HG03196 (cell line): ENCODE data around the gene ZNF132.
A peak's percentile ranks its signal among the peaks of the same experiment; 100 is the strongest.
"Not testable (repeated sequence)": the region's sequence is repeated elsewhere in the genome, so short reads cannot be mapped to it uniquely, and the experiment has no call there.

Experiments used
- ATAC-seq: cut with Tn5 transposase; IDR thresholded peaks from one replicate; pipeline ENCODE4 v1.9.1; 2021; ENCODE audit not compliant: unreplicated experiment

ZNF132 gene

DNA sequence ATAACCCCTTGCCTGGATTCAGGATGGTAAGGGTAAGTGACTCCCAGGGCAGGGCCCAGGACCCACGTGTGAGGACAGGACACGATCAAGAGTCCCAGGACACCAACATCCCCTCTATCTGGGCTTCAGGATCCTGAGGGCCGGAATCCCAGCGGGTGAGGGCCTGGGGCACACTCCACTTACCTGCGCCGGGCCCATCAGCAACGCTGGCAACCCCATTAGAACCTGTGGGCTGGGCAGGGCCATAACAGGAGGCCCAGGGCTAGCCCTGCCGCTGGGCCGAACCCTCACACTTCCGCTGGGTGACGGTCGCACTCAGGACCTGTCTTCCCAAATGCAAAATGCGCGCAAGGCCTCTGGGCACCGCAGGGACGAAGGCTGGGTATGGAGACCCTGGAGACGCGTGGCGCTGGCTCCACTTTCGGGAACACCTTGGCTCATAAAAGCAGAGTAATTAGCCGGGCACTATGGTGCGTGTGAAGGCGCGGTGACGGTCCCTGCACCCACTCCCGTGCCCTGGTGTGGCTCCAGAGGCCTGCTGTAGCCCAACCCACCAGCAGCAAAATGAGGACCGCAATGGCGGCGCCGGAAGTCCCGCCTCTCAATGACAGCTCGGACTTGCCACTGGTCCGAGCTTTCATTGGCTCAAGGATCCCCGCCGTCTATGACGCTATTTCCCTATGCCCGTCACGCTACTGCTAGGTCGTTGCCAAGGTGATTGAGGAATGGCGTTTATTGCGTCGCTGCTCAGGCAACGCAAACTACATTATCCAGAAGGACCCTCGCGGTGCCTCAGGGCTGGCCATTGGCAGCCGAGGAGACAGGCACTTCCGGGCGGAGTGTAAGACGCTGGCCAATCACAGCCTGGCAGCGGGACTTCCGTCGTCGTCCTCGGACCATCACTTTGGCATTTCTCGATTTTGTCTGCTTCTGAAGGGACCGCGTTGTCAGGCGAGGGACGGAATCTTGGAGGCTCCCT, at the start of gene ZNF132:
Gene ZNF132 (minus strand): TSS at position 578 of the 979 bp plus-strand sequence. CDS start 332 bp downstream, at position 246.
- ATAC-seq = peak; percentile 96

DNA sequence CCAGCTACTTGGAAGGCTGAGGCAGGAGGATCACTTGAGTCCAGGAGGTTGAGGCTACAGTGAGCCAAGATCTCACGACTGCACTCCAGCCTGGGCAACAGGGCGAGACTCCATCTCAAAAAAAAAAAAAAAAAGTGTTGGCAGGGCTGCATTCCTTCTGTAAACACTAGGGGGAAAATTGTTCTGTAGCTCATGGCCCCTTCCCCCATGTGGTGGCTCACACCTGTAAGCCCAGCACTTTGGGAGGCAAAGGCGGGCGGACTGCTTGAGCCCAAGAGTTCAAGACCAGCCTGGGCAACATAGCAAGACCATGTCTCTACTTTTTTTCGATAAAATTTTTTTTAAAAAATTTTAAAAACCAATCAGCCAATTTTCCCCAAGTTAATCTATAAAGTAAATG, 44.4 kb upstream of the ZNF132 start:
- ATAC-seq = not testable (repeated sequence)

GRCh38 chr19:58483776-58484175, 43.8 kb upstream of the ZNF132 start:
- no peak for ATAC-seq

- no peak for ATAC-seq
Observed at GRCh38 chr19:58482372-58482771, 42.4 kb upstream of the ZNF132 start.

DNA sequence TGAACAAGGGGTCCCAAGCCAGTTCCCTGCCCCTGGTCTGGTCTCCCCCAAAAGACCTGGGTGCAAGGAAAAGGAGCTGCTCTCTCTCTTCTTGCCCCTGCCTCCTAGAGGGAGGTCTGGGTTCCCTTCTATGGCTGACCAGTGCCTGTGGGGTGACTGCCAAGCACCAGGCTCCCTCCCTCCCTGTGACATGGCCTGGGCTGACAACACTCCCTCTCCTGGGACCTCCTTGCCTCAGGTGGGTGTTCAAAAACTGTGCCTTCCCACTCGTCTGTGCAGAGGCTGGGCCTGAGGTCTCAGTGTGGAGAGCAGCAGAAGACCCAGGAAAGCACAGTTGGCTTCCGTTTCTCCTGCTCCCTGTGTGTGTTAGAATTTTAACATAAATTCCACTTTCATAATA, 40.9 kb upstream of the ZNF132 start:
- no peak for ATAC-seq

DNA sequence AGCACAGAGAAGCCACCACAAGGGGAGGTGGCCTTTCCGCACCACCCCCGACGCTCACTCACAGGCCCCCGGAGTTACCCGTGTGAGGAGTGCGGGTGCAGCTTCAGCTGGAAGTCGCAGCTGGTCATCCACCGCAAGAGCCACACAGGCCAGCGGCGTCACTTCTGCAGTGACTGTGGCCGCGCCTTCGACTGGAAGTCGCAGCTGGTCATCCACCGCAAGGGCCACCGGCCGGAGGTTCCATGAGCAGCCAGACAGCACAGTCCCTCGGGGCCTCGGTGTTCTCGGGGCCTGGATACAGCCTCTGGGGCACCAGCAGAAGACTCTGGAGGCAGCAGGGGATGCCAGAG, 40.5 kb upstream of the ZNF132 start:
- ATAC-seq = no peak

DNA sequence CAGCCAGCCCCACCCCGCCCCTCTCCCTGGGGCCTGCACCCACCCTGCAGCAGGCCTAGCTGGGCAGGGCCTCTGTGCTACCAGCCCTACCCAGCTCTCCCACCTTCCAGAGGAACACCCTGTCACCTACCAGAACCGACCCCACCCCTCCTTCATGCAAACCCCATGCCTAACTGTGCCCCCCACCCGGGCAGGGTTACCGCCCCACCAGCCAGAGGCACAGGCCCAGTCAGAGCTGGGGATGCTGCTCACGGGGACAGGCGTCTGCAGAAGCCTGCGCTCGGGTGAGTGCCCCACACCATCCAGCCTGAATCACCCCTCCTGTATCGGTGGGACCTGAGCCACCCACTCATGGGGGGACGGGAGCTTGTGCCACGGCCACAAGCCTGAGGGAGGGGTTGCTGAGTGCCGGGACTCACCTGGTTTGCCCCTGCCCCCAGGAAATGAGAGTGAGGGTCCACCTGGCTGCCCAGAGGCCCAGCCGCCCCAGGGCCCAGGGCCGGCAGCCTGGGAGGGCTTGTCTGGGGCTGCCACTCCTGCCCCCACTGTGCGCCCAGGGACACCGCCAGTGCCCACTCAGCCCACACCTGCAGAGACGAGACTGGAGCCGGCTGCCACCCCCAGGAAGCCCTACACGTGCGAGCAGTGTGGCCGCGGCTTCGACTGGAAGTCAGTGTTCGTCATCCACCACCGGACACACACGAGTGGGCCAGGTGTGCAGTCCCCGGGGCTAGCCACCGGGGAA, 40.0 kb upstream of the ZNF132 start:
- ATAC-seq = no peak

- no peak for ATAC-seq
Observed at GRCh38 chr19:58479303-58479702, 39.4 kb upstream of the ZNF132 start.

- no peak for ATAC-seq
Observed at GRCh38 chr19:58477871-58478270, 37.9 kb upstream of the ZNF132 start.

DNA sequence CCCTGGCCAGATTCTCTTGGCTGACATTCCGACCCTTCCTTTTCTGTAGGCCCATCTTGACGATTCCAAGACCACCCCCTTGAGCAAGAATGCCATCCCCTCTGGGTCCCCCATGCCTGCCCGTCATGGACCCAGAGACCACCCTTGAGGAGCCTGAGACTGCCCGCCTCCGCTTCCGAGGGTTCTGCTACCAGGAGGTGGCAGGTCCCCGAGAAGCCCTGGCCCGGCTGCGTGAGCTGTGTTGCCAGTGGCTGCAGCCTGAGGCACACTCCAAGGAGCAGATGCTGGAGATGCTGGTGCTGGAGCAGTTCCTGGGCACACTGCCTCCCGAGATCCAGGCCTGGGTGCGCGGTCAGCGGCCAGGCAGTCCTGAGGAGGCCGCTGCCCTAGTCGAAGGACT, 37.2 kb upstream of the ZNF132 start:
- no peak for ATAC-seq

DNA sequence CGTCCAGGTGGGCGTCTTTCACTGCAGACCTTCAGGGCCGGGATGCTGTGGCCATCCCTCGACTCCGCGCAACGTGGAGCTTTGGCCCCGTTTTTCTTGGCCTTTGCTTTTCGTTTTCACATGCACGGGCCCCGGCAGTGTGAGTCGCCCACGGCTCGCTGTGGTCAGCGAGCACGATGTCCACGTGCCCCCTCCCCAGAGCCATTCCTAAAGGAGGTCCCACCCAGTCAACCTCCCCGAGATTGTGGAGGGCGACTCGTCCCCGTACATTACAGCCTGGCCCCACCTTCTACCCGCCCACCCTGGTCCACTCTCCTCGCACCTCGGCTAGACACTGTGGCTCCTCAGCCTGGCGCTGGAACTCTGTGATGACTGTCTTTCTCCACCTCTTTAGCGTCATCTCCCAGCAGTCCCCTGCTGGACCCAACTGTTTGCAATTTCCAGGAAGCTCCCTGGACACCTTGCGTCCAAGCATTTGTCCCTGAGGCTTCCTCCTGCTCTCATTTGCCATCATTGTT, 36.6 kb upstream of the ZNF132 start:
- no peak for ATAC-seq

DNA sequence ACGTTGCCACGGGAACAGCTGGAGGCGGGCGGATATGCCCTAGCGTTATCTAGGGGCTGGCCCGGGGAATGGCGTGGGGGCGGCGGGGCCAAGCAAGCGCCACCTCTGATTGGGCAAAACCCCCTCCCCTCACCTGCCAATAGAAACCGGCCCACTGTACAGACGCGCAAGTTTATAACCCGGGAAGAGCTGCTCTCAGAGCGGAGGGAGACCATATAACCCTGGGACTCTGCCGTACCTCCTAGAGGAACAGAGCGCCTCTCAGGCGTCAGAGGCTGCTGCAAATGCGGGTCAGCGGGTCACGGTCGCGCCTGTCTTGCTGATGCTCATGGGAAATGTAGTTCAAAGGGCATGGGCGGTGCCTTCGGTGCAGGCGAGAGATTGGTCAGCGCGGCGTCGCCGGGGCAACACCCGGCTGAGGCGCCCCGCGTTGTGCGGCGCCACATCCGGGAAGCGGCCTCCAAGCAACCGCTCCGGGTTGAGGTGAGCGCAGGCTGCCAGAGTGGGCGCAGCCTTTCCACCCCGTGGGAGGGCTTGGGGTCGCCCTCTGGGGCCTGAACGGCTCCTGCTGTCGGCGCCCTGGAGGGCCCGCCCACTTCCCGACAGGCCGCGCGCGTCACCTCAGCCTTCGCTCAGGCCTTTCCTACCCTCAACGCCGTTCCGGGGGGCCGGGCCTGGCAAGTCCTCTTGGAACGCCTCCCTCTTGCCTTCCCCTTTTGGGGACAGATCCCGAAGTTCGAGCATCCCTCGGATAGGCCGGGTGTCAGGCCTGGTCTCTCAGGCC, 36.0 kb upstream of the ZNF132 start, which contains the start of gene ZNF446:
Gene ZNF446 (plus strand): TSS at position 639 of the 784 bp plus-strand sequence. CDS start 867 bp downstream, outside the sequence.
- peak; percentile 77 for ATAC-seq

DNA sequence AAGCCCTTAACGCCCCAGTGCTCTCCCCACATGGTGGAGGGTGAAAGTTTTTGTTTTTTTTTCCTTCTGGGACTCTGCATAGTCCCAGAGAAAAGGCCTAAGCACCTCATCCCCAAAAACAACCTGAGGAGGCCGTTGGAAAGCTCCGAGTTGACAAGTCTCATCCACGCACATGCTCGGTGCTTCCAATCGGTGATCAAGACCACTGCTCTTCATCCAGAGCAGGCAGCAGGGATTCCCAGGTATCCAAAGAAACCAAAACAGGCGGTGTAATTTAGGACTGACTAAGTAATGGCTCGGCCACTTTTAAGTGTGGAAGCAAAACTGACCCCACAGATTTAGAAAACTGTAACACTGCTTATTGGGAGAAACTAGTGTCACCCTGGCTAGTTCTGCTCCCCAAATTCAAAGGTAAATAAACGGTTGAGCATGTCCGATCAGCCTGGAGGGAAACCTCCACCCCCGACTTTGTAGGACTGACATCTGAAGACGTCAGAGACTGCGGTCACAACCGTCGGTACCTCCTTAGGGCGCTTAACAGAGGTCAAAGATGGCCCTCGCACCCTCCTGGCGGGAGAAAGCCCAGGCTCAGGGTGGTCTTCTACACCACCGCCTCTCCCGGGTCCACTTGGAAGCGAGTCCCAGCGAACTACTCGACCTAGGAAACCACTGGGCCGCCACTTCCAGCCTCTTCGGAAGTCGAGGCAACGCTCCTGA, 35.2 kb upstream of the ZNF132 start:
- ATAC-seq = peak; percentile 1

GRCh38 chr19:58474291-58474996, 34.5 kb upstream of the ZNF132 start:
- ATAC-seq = no peak

DNA sequence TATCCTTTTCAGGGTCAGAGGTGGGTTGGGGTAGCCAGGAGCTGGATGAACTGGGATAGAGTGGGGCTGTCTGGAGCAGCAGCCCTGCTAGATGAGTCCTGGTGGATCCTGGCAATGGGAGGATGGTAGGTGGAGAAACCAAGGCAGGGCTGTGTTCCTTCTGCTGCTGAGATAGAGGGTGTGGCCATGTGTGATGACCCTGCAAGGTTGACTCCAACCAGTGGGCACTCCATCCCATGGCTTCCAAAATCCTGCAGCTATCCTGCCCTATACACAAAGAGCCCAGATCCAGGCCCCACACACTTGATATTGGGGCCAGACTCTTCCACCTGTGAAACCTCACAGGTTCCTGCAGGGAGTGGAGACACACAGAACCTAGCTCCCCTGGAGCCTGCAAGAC, 33.8 kb upstream of the ZNF132 start:
- no peak for ATAC-seq

DNA sequence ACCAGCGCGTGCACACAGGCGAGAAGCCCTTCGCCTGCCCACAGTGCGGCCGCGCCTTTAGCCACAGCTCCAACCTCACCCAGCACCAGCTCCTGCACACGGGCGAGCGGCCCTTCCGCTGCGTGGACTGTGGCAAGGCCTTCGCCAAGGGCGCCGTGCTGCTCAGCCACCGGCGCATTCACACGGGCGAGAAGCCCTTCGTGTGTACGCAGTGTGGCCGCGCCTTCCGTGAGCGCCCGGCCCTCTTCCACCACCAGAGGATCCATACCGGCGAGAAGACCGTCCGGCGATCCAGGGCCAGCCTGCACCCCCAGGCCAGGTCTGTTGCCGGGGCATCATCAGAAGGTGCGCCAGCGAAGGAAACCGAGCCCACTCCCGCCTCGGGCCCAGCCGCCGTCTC, 31.8 kb upstream of the ZNF132 start:
- no peak for ATAC-seq

- not testable (repeated sequence) for ATAC-seq
Observed at GRCh38 chr19:58470837-58471543, 31.0 kb upstream of the ZNF132 start.

DNA sequence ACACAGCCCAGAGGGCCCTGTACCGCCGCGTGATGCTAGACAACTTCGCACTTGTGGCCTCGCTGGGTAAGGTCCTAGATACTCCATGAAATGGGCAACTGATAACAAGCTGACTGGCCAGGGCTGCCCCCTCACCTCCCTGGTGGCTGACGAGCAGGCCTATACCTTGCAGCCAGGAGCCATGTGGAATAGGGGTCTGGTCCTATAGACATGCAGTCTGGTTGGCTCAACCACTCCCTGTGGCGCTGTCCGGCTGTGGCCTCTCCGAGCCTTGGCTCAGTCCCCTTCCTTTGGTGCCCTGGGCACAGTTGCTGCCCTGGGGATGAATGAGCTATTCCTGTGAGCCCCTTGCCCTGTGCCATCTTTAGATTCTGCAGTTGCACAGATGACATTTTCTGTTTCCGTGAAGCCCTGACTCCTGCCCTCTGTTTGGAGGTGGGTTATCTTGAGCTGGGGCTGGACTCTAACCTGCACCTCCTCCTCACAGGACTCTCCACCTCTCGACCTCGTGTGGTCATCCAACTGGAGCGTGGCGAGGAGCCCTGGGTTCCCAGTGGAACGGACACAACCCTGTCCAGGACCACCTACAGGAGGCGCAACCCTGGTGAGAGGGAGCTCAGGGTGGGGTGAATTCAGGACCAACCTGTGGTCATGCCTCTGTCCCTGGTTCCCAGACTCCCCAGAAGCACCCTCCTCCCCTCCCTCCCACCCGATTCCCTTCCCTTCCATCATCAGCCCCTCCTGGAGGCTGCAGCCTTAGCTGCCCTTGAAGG, 29.5 kb upstream of the ZNF132 start:
- no peak for ATAC-seq
